Uterus (tissue), 4 donors: ENCODE measurements around the gene ATP5F1A. TPM values are rescaled to one million over a fixed set of nuclear protein-coding genes. Genes with fewer than 3 reads are reported as not detected.
A peak's percentile ranks its signal among the peaks of the same experiment; 100 is the strongest.

Experiments
- DNase-seq, 2 donors: peaks; one replicate each; pipeline ENCODE4 v3.0.0-alpha.2; 2019 to 2020
- H3K27ac ChIP-seq, 2 donors: fragments of 200-600 bp; sonication (generic); 1 replicate in 1 of 2; 2 replicates in 1 of 2; pipeline ENCODE4 v1.5.1; 2016 to 2018
- H3K27me3 ChIP-seq, 2 donors: fragments of 200-600 bp; sonication (generic); one replicate each; pipeline ENCODE4 v1.5.1; 2018 to 2019; ENCODE audit warnings: control low read depth in 1 of 2
- H3K36me3 ChIP-seq, 2 donors: fragments of 200-600 bp; sonication (generic); one replicate each; pipeline ENCODE4 v1.5.1; 2019; ENCODE audit warnings: control low read depth in 1 of 2
- H3K4me1 ChIP-seq, 2 donors: fragments of 200-600 bp; sonication (generic); one replicate each; pipeline ENCODE4 v1.5.1; 2018 to 2019; ENCODE audit warnings: control low read depth in 1 of 2
- H3K4me3 ChIP-seq, 2 donors: fragments of 200-600 bp; sonication (generic); 1 replicate in 1 of 2; 2 replicates in 1 of 2; pipeline ENCODE4 v1.5.1; 2018 to 2019; ENCODE audit warnings: mild to moderate bottlenecking in 1 of 2
- H3K9me3 ChIP-seq, 2 donors: fragments of 200-600 bp; sonication (generic); one replicate each; pipeline ENCODE4 v1.5.1; 2019; ENCODE audit warnings: control low read depth in 1 of 2
- POLR2A ChIP-seq, 2 donors: fragments of 450-650 bp; IDR thresholded peaks; one replicate each; pipeline ENCODE4 v1.6.1; 2016; ENCODE audit warnings: antibody characterized with exemption in 2 of 2, mild to moderate bottlenecking in 1 of 2, moderate library complexity in 1 of 2
- intact Hi-C: fragments of 100-400 bp; cut with DNase I; formaldehyde crosslinking; loops from one replicate; pipeline ENCODE4 v1.15.1; 2023; ENCODE audit warnings: low total_unique reads
- total RNA-seq, 4 donors: library from RNA; depleted of rRNA in 3 of 4; stranded (reverse); fragments of >200 nt in 3 of 4; gene quantifications; one replicate each; pipeline versions ENCODE4 v1.1.0 to v1.2.4, GENCODE V29; 2014 to 2023
- TF ChIP-seq, protein P1 (sequence below), 4 experiments: fragments of 200-600 bp in 2 of 4; fragments of 450-650 bp in 2 of 4; sonication (generic) in 2 of 4; IDR thresholded peaks; one replicate each; pipeline ENCODE4 v1.5.1; 2016 to 2019; ENCODE audit warnings: antibody characterized with exemption in 4 of 4, mild to moderate bottlenecking in 2 of 4, moderate library complexity in 1 of 4
- donor health status: DM: yes; HTN: yes; CAD: no.

Gene ATP5F1A
- total RNA-seq, 4 donors from 2014 or later = 130 to 712 (median 221) TPM

DNA sequence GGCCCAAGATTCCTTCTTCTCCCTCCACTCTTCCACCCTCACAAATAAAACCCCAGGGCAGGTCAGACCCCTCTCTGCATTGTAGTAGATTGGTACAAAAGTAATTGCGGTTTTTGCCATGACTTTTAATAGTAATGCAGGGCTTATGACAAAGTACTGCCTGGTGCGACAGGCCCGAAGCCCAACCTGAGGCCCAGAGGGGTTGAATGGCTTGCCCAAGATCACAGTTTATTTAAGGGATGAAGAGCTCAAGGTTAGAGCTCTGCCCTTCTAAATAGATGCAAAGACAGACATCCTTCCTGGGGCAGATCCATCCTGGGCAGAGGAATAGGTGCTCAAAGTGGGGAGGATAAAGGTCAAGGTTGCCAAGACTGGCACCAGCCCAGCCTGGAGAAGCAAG, 25.1 kb downstream of the ATP5F1A start:
- Histone ChIP-seq H3K4me3 (no peak overlapping the region), H3K27ac (no peak overlapping the region), H3K36me3 (no peaks in the 10 kb centered on the region), H3K9me3 (no peaks in the 10 kb centered on the region), H3K4me1 (peaks cover 6 to 10% of the 10 kb centered on the region in 2 donors), H3K27me3 (no peaks in the 10 kb centered on the region)
- DNase-seq = no peak
- intact Hi-C loops = loop anchor here (10.0 kb wide), 1 partner anchor 398 kb away; no protein-coding TSS in a partner anchor
- TF ChIP-seq, protein P1, sequence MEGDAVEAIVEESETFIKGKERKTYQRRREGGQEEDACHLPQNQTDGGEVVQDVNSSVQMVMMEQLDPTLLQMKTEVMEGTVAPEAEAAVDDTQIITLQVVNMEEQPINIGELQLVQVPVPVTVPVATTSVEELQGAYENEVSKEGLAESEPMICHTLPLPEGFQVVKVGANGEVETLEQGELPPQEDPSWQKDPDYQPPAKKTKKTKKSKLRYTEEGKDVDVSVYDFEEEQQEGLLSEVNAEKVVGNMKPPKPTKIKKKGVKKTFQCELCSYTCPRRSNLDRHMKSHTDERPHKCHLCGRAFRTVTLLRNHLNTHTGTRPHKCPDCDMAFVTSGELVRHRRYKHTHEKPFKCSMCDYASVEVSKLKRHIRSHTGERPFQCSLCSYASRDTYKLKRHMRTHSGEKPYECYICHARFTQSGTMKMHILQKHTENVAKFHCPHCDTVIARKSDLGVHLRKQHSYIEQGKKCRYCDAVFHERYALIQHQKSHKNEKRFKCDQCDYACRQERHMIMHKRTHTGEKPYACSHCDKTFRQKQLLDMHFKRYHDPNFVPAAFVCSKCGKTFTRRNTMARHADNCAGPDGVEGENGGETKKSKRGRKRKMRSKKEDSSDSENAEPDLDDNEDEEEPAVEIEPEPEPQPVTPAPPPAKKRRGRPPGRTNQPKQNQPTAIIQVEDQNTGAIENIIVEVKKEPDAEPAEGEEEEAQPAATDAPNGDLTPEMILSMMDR (IDR thresholded peaks at IDR 0.05) = no peak
- TF ChIP-seq POLR2A (IDR thresholded peaks at IDR 0.05) = no peak

DNA sequence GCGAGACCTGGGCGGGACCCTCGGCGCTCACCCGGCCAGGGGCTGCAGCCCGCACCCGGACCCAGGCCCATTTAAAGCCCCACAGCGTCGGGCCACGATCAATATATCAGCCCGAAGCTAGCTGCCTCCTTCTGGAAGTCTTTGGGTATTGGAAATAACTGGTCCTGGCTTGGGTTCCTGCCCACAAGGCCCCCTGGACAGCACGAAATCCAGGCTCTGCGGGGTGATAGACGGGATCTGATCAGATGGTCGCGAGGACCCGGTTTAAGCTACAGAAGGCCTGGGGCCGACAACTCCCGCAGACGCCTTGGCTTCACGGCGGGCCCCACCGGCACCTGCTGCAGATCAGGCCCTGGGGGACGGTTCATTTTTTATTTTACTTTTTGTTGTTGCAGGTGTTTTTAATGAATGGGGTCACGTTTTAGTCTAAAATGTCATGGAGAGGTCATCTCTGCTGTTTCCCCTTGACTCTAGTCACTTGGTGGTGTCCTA, 25.7 kb downstream of the ATP5F1A start:
- no peaks in the 10 kb centered on the region for H3K27me3 ChIP-seq
- peaks cover 6 to 10% of the 10 kb centered on the region in 2 donors for H3K4me1 ChIP-seq
- H3K27ac ChIP-seq = peak overlapping the region in 1 of 2 donors; percentile 29
- DNase-seq = no peak
- H3K9me3 ChIP-seq = no peaks in the 10 kb centered on the region
- TF ChIP-seq, protein P1 (IDR thresholded peaks at IDR 0.05) = no peak
- no peak for TF ChIP-seq POLR2A (IDR thresholded peaks at IDR 0.05)
- intact Hi-C loops = loop anchor here (10.0 kb wide), 1 partner anchor 398 kb away; no protein-coding TSS in a partner anchor
- no peaks in the 10 kb centered on the region for H3K36me3 ChIP-seq
- H3K4me3 ChIP-seq = peak overlapping the region; percentile 33 to 63

DNA sequence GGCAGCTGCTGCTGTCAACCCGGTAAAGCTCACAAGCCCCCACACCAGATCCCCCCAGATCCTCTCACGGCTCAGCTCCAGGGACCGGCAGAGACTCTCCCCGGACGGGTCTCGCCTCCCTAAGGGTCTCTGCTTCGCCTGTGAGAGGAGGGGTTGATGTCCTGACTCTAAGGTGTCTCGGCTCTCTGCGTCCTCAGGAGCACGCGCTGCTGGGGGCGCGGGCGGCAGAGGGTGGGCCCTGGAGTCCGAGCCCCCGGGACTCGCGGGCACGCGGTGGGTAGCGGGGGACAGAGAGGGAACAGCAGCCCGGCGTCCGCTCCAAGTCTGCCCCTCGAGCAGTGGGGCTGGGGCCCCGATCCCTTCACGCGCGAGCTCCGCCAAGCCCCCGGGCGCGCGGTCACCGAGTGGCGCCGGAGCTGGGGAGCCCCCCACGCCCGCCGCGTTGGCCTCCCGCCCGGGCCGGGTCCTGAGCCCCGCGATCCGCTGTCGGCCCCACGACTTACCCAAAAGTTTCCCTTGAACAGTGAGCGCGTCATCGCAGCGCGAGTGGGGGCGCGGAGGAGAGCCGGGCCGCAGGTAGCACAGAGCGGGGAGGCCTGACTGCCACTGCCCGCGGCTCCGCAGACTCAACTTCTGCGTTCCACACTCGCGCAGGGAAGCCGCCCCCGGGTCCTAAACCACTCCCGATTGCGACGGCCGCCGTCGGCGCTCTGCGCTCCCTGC, 26.3 kb downstream of the ATP5F1A start, which contains the start of gene PSTPIP2:
TSS of gene PSTPIP2 (minus strand) at position 608 of the 723 bp plus-strand sequence. CDS start at position 536, 72 bp downstream.
- Histone ChIP-seq H3K4me3 (peak within 1 kb of the TSS; percentile 33 to 63), H3K9me3 (no peaks in the 10 kb centered on the region), H3K4me1 (peaks cover 6 to 10% of the 10 kb centered on the region in 2 donors), H3K27me3 (no peaks in the 10 kb centered on the region), H3K27ac (peak within 1 kb of the TSS; percentile 29 to 37), H3K36me3 (no peaks in the 10 kb centered on the region)
- intact Hi-C loops = loop anchor here (10.0 kb wide), 1 partner anchor 397 kb away; no protein-coding TSS in a partner anchor
- TF ChIP-seq POLR2A (IDR thresholded peaks at IDR 0.05) = peak in 1 of 2 donors; percentile 39
- TF ChIP-seq, protein P1 (IDR thresholded peaks at IDR 0.05) = no peak
- DNase-seq = peak; percentile 58 to 59

DNA sequence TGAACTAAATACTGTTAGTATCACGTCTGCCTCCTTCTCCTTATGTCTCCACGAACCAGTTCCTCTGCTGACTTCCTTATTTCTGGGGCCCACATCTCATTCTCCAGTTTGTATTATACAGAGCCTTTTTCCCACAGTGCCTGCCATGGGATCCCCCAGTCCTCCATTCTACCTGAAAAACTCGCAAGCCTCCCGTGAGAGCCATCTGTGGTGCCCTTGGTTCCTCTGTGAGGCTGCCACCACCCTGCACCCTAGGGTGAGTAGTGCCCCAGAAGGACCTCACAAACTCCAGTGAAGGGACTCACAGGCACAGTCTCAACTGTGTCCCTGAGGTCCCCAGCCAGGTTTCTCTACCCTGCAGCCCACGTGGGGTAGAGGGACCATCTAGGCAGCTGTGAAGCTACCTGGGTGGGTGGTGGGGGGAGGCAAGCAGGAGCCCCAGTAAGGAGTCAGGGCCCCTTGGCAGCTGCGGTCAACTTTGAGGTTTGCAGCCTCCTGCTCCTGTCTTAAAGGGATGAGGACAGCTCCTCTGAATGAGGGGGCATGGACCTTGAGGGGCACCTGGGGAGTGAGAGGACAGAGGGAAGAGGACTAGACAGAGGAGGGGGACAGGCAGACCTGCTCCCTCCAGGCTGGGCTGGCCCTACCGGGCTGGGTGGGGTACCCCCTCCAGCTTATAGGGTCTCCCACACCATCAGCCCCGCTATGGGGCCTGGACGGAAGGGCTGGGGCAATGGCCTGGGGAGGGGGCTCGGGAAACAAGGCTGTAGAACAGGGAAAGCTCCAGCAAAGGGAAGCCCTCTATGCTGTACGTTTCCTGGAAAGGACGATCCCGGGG, 27.1 kb downstream of the ATP5F1A start:
- TF ChIP-seq POLR2A (IDR thresholded peaks at IDR 0.05) = no peak
- TF ChIP-seq, protein P1 (IDR thresholded peaks at IDR 0.05) = no peak
- Histone ChIP-seq H3K27me3 (no peaks in the 10 kb centered on the region), H3K9me3 (no peaks in the 10 kb centered on the region), H3K4me3 (peak overlapping the region; percentile 33 to 63), H3K27ac (peak overlapping the region in 1 of 2 donors; percentile 29), H3K36me3 (no peaks in the 10 kb centered on the region), H3K4me1 (peaks cover 6 to 10% of the 10 kb centered on the region in 2 donors)
- intact Hi-C loops = loop anchor here (10.0 kb wide), 1 partner anchor 396 kb away; no protein-coding TSS in a partner anchor
- no peak for DNase-seq
